Gastroesophageal sphincter (tissue), 4 donors: ENCODE data around the gene P2RX7. TPM values are rescaled to one million over a fixed set of nuclear protein-coding genes. Genes with fewer than 3 reads are reported as not detected.

ENCODE experiments used
- ATAC-seq: fragments of 150-250 bp; one replicate; pipeline ENCODE4 v1.9.1; 2016; ENCODE audit warnings: mild to moderate bottlenecking, moderate library complexity
- H3K27ac ChIP-seq, 4 donors: fragments of 200-600 bp; sonication (generic) in 3 of 4; 1 replicate in 3 of 4; 2 replicates in 1 of 4; pipeline ENCODE4 v1.5.1; 2016 to 2019
- H3K27me3 ChIP-seq: fragments of 200-600 bp; sonication (generic); one replicate; pipeline ENCODE4 v1.5.1; 2019
- H3K36me3 ChIP-seq, 2 donors: fragments of 200-600 bp; sonication (generic); one replicate each; pipeline ENCODE4 v1.5.1; 2019; ENCODE audit warnings: control low read depth in 1 of 2
- H3K4me1 ChIP-seq, 3 donors: fragments of 200-600 bp; sonication (generic); 1 replicate in 2 of 3; 2 replicates in 1 of 3; pipeline ENCODE4 v1.5.1; 2016 to 2019; ENCODE audit warnings: control low read depth in 2 of 3
- H3K4me3 ChIP-seq, 2 donors: fragments of 200-600 bp; sonication (generic); one replicate each; pipeline ENCODE4 v1.5.1; 2019; ENCODE audit warnings: mild to moderate bottlenecking in 1 of 2, moderate library complexity in 1 of 2
- H3K9me3 ChIP-seq, 3 donors: fragments of 200-600 bp; sonication (generic); one replicate each; pipeline ENCODE4 v1.5.1; 2017 to 2019; ENCODE audit warnings: control low read depth in 2 of 3
- CTCF ChIP-seq, 4 experiments: fragments of 200-600 bp in 2 of 4; fragments of 450-650 bp in 2 of 4; sonication (generic) in 1 of 4; IDR thresholded peaks; one replicate each; pipeline ENCODE4 v1.5.1; 2017 to 2019; ENCODE audit warnings: antibody characterized with exemption in 4 of 4, mild to moderate bottlenecking in 2 of 4, moderate library complexity in 2 of 4
- EP300 ChIP-seq: sonication (generic); formaldehyde crosslinking; IDR thresholded peaks from one replicate; pipeline ENCODE4 v1.6.1; 2017; ENCODE audit warnings: antibody characterized with exemption, mild to moderate bottlenecking
- POLR2A ChIP-seq, 2 donors: fragments of 450-650 bp; IDR thresholded peaks; one replicate each; pipeline ENCODE4 v1.6.1; 2017; ENCODE audit warnings: antibody characterized with exemption in 2 of 2, mild to moderate bottlenecking in 2 of 2, moderate library complexity in 1 of 2
- POLR2AphosphoS5 ChIP-seq: sonication (generic); formaldehyde crosslinking; IDR thresholded peaks from one replicate; pipeline ENCODE4 v1.6.1; 2017; ENCODE audit warnings: antibody characterized with exemption
- WGBS, 2 donors: methylation state at CpG; one replicate each; pipeline ENCODE4 v1.1.5; 2018; ENCODE audit warnings: low coverage in 1 of 2; 5-methylcytosine and 5-hydroxymethylcytosine counted together
- total RNA-seq, 4 donors: library from RNA; depleted of rRNA; stranded (reverse); fragments of >200 nt; gene quantifications; one replicate each; pipeline ENCODE4 v1.1.0, GENCODE V29; 2016

P2RX7 gene
- total RNA-seq, 4 donors from 2014 or later, result 2.0 to 3.3 (median 3.0) TPM

GRCh38 chr12:121115530-121115929, 17.1 kb upstream of the P2RX7 start:
- H3K9me3 ChIP-seq, result no peaks in the 10 kb centered on the region
- no peaks in the 10 kb centered on the region for H3K4me1 ChIP-seq
- TF ChIP-seq CTCF (IDR thresholded peaks at IDR 0.05) (no peak), EP300 (no peak), POLR2AphosphoS5 (no peak), POLR2A (IDR thresholded peaks at IDR 0.05) (no peak)
- 78 to 86% methylated on average over 3 to 4 of the region's 4 CpGs for WGBS, 2 donors
- no peaks in the 10 kb centered on the region for H3K36me3 ChIP-seq
- no peak for ATAC-seq
- H3K27ac ChIP-seq, result no peak overlapping the region
- no peak overlapping the region for H3K4me3 ChIP-seq
- peaks cover 12% of the 10 kb centered on the region for H3K27me3 ChIP-seq

DNA sequence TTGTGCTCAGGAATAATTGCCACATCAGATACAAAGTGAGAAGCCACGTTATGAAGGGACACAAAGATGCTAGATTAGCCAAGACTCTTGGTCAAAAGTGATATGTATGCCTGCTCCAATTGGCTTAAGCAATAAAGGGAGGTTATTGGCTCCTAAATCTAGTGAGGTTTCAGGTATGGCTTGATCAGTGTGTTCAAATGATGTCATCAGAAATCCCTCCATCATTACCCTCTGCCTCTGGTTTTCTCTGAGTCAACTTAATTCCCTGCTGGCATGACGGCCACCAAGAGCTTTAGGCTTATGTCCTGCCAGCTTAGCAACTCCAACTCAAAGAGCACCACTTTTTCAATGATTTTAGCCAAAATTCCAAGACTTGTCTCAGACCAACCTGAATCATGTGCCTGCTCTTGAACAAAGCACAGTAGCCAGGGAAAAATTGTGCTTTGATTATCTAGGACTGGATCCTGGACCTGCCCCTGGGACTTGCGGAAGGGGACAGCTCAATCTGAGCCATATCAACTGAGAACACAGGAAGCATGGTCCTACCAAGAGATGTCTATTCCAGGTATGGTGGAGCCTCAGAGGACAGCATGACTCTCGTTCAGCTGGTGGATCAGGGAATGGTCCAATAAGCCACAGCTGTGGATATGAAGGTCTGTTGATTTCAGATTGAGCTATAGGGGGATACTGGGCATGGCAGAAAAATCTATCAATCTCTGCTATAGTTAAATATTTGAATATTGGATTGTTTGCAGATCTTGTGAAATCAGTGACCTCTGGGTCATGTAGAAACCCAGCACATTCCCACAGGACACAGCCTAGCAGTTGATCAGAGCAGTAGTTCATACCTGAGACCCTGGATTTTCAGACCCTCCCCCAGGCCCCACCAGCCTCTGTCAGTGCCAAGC, 16.1 kb upstream of the P2RX7 start:
- no peak overlapping the region for H3K27ac ChIP-seq
- no peak for ATAC-seq
- H3K4me1 ChIP-seq, result no peaks in the 10 kb centered on the region
- 68 to 73% methylated on average over 3 to 4 of the region's 4 CpGs for WGBS, 2 donors
- no peaks in the 10 kb centered on the region for H3K9me3 ChIP-seq
- TF ChIP-seq POLR2AphosphoS5 (no peak), EP300 (no peak), POLR2A (IDR thresholded peaks at IDR 0.05) (no peak), CTCF (IDR thresholded peaks at IDR 0.05) (no peak)
- H3K4me3 ChIP-seq, result no peak overlapping the region
- H3K36me3 ChIP-seq, result no peaks in the 10 kb centered on the region
- peaks cover 12% of the 10 kb centered on the region for H3K27me3 ChIP-seq

DNA sequence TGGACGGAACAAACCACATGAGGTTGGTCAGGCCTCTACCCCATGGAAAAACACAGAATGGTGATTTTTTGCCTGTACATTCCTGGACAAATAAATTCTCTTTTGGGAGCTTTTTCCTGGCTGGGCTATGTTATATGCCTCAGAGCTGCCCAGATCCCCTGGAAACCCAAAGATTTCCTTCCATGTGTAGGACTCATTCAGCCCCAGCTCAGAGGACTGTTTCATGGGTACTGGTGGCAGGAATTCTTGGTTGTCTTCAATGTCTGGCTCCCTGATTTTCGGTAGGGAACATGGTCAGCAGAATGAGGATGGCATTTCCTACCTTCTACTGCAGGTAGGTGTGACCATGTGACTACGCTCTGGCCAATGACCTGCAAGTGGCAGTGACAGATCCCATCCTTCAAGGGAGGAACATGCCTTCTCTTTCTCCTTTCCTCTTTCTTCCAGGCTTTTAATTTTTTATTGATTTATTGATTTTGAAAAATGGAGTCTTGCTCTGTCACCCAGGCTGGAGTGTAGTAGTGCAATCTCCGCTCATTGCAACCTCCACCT, 15.4 kb upstream of the P2RX7 start:
- no peak for TF ChIP-seq CTCF (IDR thresholded peaks at IDR 0.05)
- TF ChIP-seq POLR2AphosphoS5, result no peak
- TF ChIP-seq EP300, result no peak
- TF ChIP-seq POLR2A (IDR thresholded peaks at IDR 0.05), result no peak
- Histone ChIP-seq H3K9me3 (no peaks in the 10 kb centered on the region), H3K27me3 (peaks cover 12% of the 10 kb centered on the region), H3K27ac (no peak overlapping the region), H3K36me3 (no peaks in the 10 kb centered on the region), H3K4me1 (no peaks in the 10 kb centered on the region), H3K4me3 (no peak overlapping the region)
- ATAC-seq, result no peak
- WGBS, 2 donors, result 88 to 90% methylated on average over 2 to 4 of the region's 4 CpGs

DNA sequence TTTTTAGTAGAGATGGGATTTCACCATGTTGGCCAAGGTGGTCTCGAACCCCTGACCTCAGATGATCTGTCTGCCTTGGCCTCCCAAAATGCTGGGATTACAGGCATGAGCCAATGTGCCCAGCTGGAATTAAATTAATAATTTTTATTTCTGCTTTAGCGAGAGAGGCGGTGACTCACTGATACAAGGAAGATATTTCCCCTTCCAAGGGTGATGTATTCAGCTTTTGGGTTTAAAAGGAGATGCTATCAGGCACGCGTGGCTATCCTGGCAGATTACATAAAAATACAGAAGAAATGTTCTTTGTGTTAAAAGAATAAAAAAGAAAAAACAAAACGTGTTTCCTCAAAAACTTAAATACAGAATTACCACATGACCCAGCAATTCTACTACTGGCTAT, 12.4 kb upstream of the P2RX7 start:
- Histone ChIP-seq H3K9me3 (no peaks in the 10 kb centered on the region), H3K27ac (no peak overlapping the region), H3K4me3 (no peak overlapping the region), H3K36me3 (no peaks in the 10 kb centered on the region), H3K27me3 (peaks cover 12% of the 10 kb centered on the region), H3K4me1 (no peaks in the 10 kb centered on the region)
- WGBS, 2 donors, result 57 to 58% methylated on average over 5 to 6 of the region's 6 CpGs
- TF ChIP-seq POLR2AphosphoS5 (no peak), EP300 (no peak), POLR2A (IDR thresholded peaks at IDR 0.05) (no peak), CTCF (IDR thresholded peaks at IDR 0.05) (no peak)
- ATAC-seq, result no peak
